Mammary epithelial cell (primary cell): ENCODE data around the gene TTLL4.

Experiments
- CTCF ChIP-seq, 2 donors: IDR thresholded peaks in 1 of 2; conservative IDR thresholded peaks in 1 of 2; 2 replicates each; pipeline ENCODE4 v1.5.1; 2011 to 2012; ENCODE audit warnings: inconsistent platforms in 2 of 2, low read length in 2 of 2, mild to moderate bottlenecking in 2 of 2, control low read depth in 1 of 2, low read depth in 1 of 2; ENCODE audit not compliant: insufficient read depth in 1 of 2; ENCODE audit errors: extremely low read depth in 1 of 2
- EZH2 ChIP-seq: IDR thresholded peaks from 2 replicates; pipeline ENCODE4 v1.6.1; 2012; ENCODE audit warnings: low read length, inconsistent platforms, borderline replicate concordance

- TF ChIP-seq CTCF (conservative IDR thresholded peaks at IDR 0.05 in 1 of 2, IDR thresholded peaks at IDR 0.05 in 1 of 2; ENCODE audit: extremely low read depth in 1 of 2, insufficient read depth in 1 of 2, low read depth in 1 of 2, low read length in 2 of 2), result no peak
- no peak for TF ChIP-seq EZH2
Measured at GRCh38 chr2:218710334-218710686, 325 bp upstream of the TTLL4 start.
